AG09309 (cell line): Measurements from ENCODE around the gene PI4KA.

ENCODE experiments used
- DNase-seq: peaks from one replicate; pipeline ENCODE4 v3.0.0-alpha.2; 2010; ENCODE audit warnings: low read depth
- H3K4me3 ChIP-seq: 2 replicates; pipeline ENCODE4 v1.5.1; 2011; ENCODE audit warnings: mild to moderate bottlenecking, low read depth, low read length, moderate library complexity; ENCODE audit not compliant: control insufficient read depth
- TF ChIP-seq, protein P1 (sequence below): IDR thresholded peaks from 2 replicates; pipeline ENCODE4 v1.5.1; 2011; ENCODE audit warnings: mild to moderate bottlenecking, low read depth, low read length, inconsistent platforms; ENCODE audit not compliant: insufficient read depth, control insufficient read depth; ENCODE audit errors: missing control alignments

The PI4KA gene

DNA sequence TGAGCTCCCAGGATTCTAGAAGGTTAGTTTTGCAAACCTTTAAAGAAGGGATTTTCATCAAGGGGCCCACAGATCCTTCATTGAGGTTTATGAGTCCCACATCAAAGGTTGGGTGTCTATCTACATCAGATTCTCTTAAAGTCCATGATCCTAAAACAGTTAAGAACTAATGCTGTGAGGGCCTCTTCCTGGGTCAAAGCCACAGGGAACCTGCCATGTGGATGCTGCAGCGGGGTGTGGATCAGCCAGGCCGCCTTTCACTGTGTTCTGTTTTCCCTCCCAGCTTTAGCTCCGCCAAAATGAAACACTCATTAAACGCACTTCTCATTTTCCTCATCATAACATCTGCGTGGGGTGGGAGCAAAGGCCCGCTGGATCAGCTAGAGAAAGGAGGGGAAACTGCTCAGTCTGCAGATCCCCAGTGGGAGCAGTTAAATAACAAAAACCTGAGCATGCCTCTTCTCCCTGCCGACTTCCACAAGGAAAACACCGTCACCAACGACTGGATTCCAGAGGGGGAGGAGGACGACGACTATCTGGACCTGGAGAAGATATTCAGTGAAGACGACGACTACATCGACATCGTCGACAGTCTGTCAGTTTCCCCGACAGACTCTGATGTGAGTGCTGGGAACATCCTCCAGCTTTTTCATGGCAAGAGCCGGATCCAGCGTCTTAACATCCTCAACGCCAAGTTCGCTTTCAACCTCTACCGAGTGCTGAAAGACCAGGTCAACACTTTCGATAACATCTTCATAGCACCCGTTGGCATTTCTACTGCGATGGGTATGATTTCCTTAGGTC lies 79.4 kb downstream of the PI4KA start:
- H3K4me3 ChIP-seq = no peak overlapping the region
- TF ChIP-seq, protein P1, sequence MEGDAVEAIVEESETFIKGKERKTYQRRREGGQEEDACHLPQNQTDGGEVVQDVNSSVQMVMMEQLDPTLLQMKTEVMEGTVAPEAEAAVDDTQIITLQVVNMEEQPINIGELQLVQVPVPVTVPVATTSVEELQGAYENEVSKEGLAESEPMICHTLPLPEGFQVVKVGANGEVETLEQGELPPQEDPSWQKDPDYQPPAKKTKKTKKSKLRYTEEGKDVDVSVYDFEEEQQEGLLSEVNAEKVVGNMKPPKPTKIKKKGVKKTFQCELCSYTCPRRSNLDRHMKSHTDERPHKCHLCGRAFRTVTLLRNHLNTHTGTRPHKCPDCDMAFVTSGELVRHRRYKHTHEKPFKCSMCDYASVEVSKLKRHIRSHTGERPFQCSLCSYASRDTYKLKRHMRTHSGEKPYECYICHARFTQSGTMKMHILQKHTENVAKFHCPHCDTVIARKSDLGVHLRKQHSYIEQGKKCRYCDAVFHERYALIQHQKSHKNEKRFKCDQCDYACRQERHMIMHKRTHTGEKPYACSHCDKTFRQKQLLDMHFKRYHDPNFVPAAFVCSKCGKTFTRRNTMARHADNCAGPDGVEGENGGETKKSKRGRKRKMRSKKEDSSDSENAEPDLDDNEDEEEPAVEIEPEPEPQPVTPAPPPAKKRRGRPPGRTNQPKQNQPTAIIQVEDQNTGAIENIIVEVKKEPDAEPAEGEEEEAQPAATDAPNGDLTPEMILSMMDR = no peak
- no peak for DNase-seq

DNA sequence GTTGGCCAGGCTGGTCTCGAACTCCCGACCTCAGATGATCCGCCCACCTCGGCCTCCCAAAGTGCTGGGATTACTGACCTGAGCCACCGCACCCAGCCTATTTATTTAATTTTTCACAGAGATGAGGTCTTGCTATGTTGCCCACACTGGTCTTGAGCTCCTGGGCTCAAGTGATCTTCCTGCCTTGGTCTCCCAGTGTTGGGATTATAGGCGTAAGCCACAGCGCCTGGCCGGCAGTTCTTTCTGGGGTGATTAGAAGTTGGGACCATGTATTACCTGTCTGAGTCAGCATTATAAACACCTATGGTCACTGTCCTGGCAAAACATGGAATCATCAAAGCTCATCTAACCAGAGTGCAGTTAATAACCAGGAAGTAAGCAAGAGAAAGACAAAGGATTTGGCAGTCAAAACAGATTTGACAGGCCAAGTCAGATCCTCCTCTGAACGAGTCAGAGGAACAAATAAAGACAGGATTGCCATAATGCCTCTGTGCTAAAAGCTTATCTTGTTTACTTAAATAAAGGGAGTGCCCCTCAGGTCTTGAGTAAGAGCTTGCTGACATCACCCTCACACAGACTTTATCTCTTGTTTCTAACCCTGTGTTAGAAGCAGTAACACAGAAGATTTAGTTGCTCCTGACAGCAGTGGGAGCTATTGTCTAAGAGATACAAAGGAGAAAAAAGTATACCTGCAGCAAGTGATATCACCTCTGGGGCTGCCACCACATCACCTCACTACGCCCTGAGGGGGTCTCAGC lies 81.0 kb downstream of the PI4KA start:
- TF ChIP-seq, protein P1 = peak; percentile 30
- H3K4me3 ChIP-seq = no peak overlapping the region
- peak; percentile 79 for DNase-seq

DNA sequence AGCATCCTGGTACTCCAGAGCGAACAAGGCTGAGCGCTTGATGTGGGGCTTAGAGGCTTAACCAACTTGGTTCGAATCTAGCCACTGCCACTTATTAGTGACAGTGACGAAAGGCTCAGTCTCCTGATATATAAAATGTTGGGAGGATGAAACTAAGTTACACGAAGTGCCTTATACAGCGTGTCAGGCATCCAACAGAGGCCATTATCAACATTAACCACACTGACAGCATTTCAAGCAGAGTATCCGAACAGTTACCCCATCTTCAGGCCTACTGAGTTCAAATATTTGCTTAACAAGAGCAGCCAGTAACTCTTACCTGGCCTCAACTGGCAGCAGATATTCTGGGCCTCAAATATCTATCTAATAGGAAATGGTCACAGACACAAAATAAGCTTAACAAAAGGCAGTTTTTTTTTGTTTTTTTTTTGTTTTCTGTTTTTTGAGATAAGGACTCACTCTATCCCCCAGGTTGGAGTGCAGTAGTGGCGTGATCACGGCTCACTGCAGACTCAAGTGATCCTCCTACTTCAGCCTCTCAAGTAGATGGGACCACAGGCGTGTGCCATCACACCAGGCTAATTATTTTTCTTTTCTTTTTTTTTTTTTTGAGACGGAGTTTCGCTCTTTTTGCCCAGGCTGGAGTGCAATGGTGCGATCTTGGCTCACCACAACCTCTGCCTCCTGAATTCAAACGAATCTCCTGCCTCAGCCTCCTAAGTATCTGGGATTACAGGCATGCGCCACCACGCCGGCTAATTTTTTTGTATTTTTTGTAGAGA lies 81.8 kb downstream of the PI4KA start:
- no peak for DNase-seq
- TF ChIP-seq, protein P1 = no peak
- H3K4me3 ChIP-seq = no peak overlapping the region

DNA sequence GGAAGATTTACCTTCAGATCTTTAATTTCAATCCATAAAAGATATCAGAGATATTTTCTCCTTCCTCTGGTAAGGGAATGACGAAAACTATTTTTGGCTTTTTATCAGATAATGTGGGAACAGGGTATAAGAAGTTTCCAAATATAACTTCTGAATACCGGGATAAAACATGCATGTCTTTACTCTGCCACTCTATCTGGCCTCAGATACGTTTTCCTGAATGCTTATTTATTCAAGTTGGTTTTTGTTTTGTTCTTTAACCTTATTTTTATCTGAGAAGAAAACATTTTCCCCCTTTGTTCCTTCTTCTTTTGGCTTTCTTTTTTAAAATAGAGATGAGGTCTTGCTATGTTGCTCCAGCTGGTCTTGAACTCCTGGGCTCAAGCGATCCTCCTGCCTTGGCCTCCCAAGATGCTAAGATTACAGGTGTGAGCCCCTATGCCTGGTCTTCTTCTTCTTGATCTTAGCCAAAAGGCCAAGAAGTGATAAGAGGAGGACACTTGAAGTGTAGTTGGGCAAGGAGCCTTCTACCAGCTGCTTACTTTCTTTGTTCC lies 83.2 kb downstream of the PI4KA start:
- H3K4me3 ChIP-seq = no peak overlapping the region
- DNase-seq = no peak
- TF ChIP-seq, protein P1 = no peak

DNA sequence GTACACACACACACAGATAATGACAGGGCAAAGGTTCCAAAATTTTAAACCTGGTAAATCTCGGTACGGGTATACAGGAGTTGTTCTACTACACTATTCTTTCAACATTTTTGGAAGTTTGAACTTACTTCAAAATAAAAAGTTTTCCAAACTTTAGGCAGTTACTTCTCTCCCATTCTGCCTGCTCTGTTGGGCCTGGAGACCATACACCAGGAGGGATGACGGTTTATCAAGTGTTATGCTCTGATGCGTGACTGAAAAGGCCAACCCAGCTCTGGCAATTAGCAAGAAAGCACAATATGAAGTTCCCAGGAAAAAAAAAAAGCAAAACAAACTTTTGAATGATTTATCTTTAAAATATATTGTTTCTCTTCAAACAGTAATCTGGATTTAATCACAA lies 83.7 kb downstream of the PI4KA start:
- TF ChIP-seq, protein P1 = no peak
- H3K4me3 ChIP-seq = no peak overlapping the region
- no peak for DNase-seq

DNA sequence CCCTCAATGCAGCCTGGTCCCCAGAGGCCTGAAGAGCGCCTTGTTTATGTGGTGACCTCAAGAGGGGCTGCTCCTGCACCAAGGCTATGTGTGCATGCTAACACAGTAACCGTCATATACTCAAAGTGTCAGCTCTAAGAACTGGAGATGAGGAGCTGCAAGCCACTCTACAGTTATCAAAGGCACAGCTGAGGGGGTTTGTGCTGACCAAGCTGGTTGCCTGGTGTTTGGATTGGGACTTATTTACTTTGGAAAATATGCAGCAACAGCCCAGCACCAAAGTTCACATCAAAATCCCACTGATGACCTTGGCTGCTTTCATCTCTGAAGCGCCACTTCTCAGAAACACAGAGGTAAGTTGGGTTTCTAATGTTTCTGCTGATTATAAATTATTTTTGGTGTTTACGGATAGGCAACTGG lies 84.8 kb downstream of the PI4KA start, which contains the start of gene SERPIND1:
Gene SERPIND1, plus strand, starts transcription at position 321 of the 420 bp plus-strand sequence. CDS start 5,200 bp downstream, outside the sequence.
- no peak within 1 kb of the TSS for H3K4me3 ChIP-seq
- DNase-seq = no peak
- TF ChIP-seq, protein P1 = no peak
